CD14-positive monocyte (primary cell): Measurements from ENCODE around the gene SYNDIG1. TPM values are rescaled to one million over a fixed set of nuclear protein-coding genes. Genes with fewer than 3 reads are reported as not detected.

Experiments used
- DNase-seq, 3 donors: peaks; one replicate each; pipeline ENCODE4 v3.0.0-alpha.2; 2011 to 2022
- H2AFZ ChIP-seq: 2 replicates; pipeline ENCODE4 v1.6.0; 2012; ENCODE audit warnings: mild to moderate bottlenecking, low read depth, low read length, inconsistent platforms; ENCODE audit not compliant: insufficient read depth, poor library complexity, severe bottlenecking
- H3K27ac ChIP-seq, 2 donors: 1 replicate in 1 of 2; 2 replicates in 1 of 2; pipeline ENCODE4 v1.5.1; 2012 to 2013; ENCODE audit warnings: low read length in 2 of 2, control low read depth in 1 of 2, inconsistent platforms in 1 of 2, low read depth in 1 of 2, mild to moderate bottlenecking in 1 of 2
- H3K27me3 ChIP-seq, 2 donors: one replicate each; pipeline versions ENCODE4 v1.6.0 to v1.6.1; 2011 to 2013; ENCODE audit warnings: low read length in 2 of 2; ENCODE audit not compliant: control insufficient read depth in 2 of 2, insufficient read depth in 2 of 2
- H3K36me3 ChIP-seq, 2 donors: replicated peaks in 1 of 2; 1 replicate in 1 of 2; 2 replicates in 1 of 2; pipeline versions ENCODE4 v1.5.1 to v1.6.1; 2012 to 2013; ENCODE audit warnings: low read length in 2 of 2, control low read depth in 1 of 2, inconsistent platforms in 1 of 2, mild to moderate bottlenecking in 1 of 2; ENCODE audit not compliant: insufficient read depth in 2 of 2, control insufficient read depth in 1 of 2
- H3K4me1 ChIP-seq, 2 donors: 1 replicate in 1 of 2; 2 replicates in 1 of 2; pipeline versions ENCODE4 v1.5.1 to v1.6.1; 2012 to 2013; ENCODE audit warnings: low read length in 2 of 2, control low read depth in 1 of 2, inconsistent platforms in 1 of 2, mild to moderate bottlenecking in 1 of 2, moderate library complexity in 1 of 2; ENCODE audit not compliant: insufficient read depth in 2 of 2, control insufficient read depth in 1 of 2
- H3K4me2 ChIP-seq: replicated peaks from 2 replicates; pipeline ENCODE3; 2012; ENCODE audit warnings: low read length, moderate library complexity, mild to moderate bottlenecking; ENCODE audit not compliant: poor library complexity, severe bottlenecking; ENCODE audit errors: extremely low read depth
- H3K4me3 ChIP-seq, 3 experiments: fragments of 200-600 bp in 1 of 3; sonication (generic) in 1 of 3; replicated peaks in 1 of 3; 1 replicate in 2 of 3; 2 replicates in 1 of 3; pipeline ENCODE4 v1.5.1; 2011 to 2013; ENCODE audit warnings: low read length in 3 of 3, mild to moderate bottlenecking in 3 of 3, control low read depth in 2 of 3, low read depth in 2 of 3, inconsistent platforms in 1 of 3, moderate library complexity in 1 of 3
- H3K79me2 ChIP-seq: 2 replicates; pipeline ENCODE4 v1.6.0; 2012; ENCODE audit warnings: mild to moderate bottlenecking, control low read depth, inconsistent platforms, low read length, moderate library complexity; ENCODE audit not compliant: insufficient read depth
- H3K9ac ChIP-seq: 2 replicates; pipeline ENCODE4 v1.6.0; 2017; ENCODE audit warnings: low read length, mild to moderate bottlenecking; ENCODE audit not compliant: insufficient read depth, poor library complexity, severe bottlenecking
- H3K9me3 ChIP-seq, 2 donors: replicated peaks in 1 of 2; 1 replicate in 1 of 2; 2 replicates in 1 of 2; pipeline versions ENCODE4 v1.5.1 to v1.6.1; 2012 to 2013; ENCODE audit warnings: low read length in 2 of 2, control low read depth in 1 of 2; ENCODE audit not compliant: control insufficient read depth in 1 of 2, insufficient read depth in 1 of 2
- H4K20me1 ChIP-seq: 2 replicates; pipeline ENCODE4 v1.6.0; 2012; ENCODE audit warnings: mild to moderate bottlenecking, low read length, control low read depth, moderate library complexity; ENCODE audit not compliant: insufficient read depth
- H3K27ac Mint-ChIP-seq, 7 donors: one replicate each; pipeline ENCODE4 v1.8.0; 2020; ENCODE audit warnings: mild to moderate bottlenecking in 7 of 7, mixed read lengths in 7 of 7, moderate library complexity in 6 of 7, inconsistent platforms in 2 of 7
- H3K27me3 Mint-ChIP-seq, 3 donors: one replicate each; pipeline ENCODE4 v1.8.0; 2021 to 2022; ENCODE audit warnings: low read depth in 3 of 3, mild to moderate bottlenecking in 3 of 3, mixed read lengths in 3 of 3, moderate library complexity in 3 of 3, inconsistent platforms in 1 of 3
- H3K36me3 Mint-ChIP-seq, 2 donors: one replicate each; pipeline ENCODE4 v1.8.0; 2020; ENCODE audit warnings: mixed read lengths in 2 of 2, inconsistent platforms in 1 of 2, mild to moderate bottlenecking in 1 of 2
- H3K4me1 Mint-ChIP-seq: one replicate; pipeline ENCODE4 v1.8.0; 2020; ENCODE audit warnings: mild to moderate bottlenecking, mixed read lengths
- H3K4me3 Mint-ChIP-seq, 2 donors: one replicate each; pipeline ENCODE4 v1.8.0; 2020; ENCODE audit warnings: mild to moderate bottlenecking in 2 of 2, mixed read lengths in 2 of 2, moderate library complexity in 1 of 2
- H3K9me3 Mint-ChIP-seq, 7 donors: one replicate each; pipeline ENCODE4 v1.8.0; 2020 to 2022; ENCODE audit warnings: mixed read lengths in 7 of 7, mild to moderate bottlenecking in 6 of 7, moderate library complexity in 6 of 7, inconsistent platforms in 2 of 7
- CTCF ChIP-seq: fragments of 200-600 bp; IDR thresholded peaks from one replicate; pipeline ENCODE4 v1.8.0; 2022; ENCODE audit warnings: antibody characterized with exemption, mild to moderate bottlenecking
- WGBS: methylation state at CpG from one replicate; pipeline ENCODE4 v1.1.5; 2013; ENCODE audit warnings: missing lambda C conversion rate; ENCODE audit not compliant: insufficient coverage; 5-methylcytosine and 5-hydroxymethylcytosine counted together
- intact Hi-C, 2 donors: fragments of 100-400 bp; cut with micrococcal nuclease; formaldehyde crosslinking; loops; one replicate each; pipeline versions ENCODE4 v1.15.0 to v1.15.1; 2023
- polyA plus RNA-seq, 3 donors: library from polyadenylated mRNA; depleted of rRNA in 1 of 3; unstranded in 2 of 3; stranded (reverse) in 1 of 3; fragments of 300-500 nt in 2 of 3; fragments of >200 nt in 1 of 3; fragmentation: Illumina TruSeq in 2 of 3; gene quantifications; 1 replicate in 2 of 3; 2 replicates in 1 of 3; pipeline ENCODE4 v1.2.3, GENCODE V29; 2012 to 2021

The SYNDIG1 gene
- polyA plus RNA-seq, 3 donors: not detected

GRCh38 chr20:24422091-24422760 is 47.2 kb upstream of the SYNDIG1 start:
- no peaks in the 10 kb centered on the region for H3K36me3 ChIP-seq
- no peaks in the 10 kb centered on the region for H3K36me3 Mint-ChIP-seq
- H3K9me3 Mint-ChIP-seq: peaks cover 0 to 5% (median 1%) of the 10 kb centered on the region in 7 donors
- intact Hi-C loops: no loop called here
- H3K4me1 ChIP-seq: no peaks in the 10 kb centered on the region
- no peaks in the 10 kb centered on the region for H3K27me3 ChIP-seq
- peaks cover 0 to 2% (median 0%) of the 10 kb centered on the region in 3 donors for H3K27me3 Mint-ChIP-seq
- no peak overlapping the region for H2AFZ ChIP-seq
- TF ChIP-seq CTCF: no peak
- no peaks in the 10 kb centered on the region for H4K20me1 ChIP-seq
- peaks cover 0 to 4% of the 10 kb centered on the region in 2 donors for H3K9me3 ChIP-seq
- 95% methylated on average over 7 of the region's 14 CpGs for WGBS
- no peak overlapping the region for H3K27ac ChIP-seq
- no peak overlapping the region for H3K4me2 ChIP-seq
- H3K27ac Mint-ChIP-seq: no peak overlapping the region
- no peak for DNase-seq
- H3K79me2 ChIP-seq: no peaks in the 10 kb centered on the region
- H3K4me3 ChIP-seq: no peak overlapping the region
- no peak overlapping the region for H3K4me3 Mint-ChIP-seq
- no peak overlapping the region for H3K9ac ChIP-seq
- H3K4me1 Mint-ChIP-seq: no peaks in the 10 kb centered on the region

- H3K27ac Mint-ChIP-seq: no peak overlapping the region
- 78% methylated on average over 7 of the region's 11 CpGs for whole genome bisulfite sequencing
- Histone ChIP-seq H3K9me3 (no peaks in the 10 kb centered on the region), H3K4me2 (no peak overlapping the region), H3K4me1 (no peaks in the 10 kb centered on the region), H3K4me3 (no peak overlapping the region), H3K9ac (no peak overlapping the region), H3K36me3 (no peaks in the 10 kb centered on the region), H3K27ac (no peak overlapping the region), H3K79me2 (no peaks in the 10 kb centered on the region), H2AFZ (no peak overlapping the region), H4K20me1 (no peaks in the 10 kb centered on the region), H3K27me3 (no peaks in the 10 kb centered on the region)
- H3K4me3 Mint-ChIP-seq: no peak overlapping the region
- H3K9me3 Mint-ChIP-seq: peaks cover 0 to 5% (median 0%) of the 10 kb centered on the region in 7 donors
- H3K4me1 Mint-ChIP-seq: no peaks in the 10 kb centered on the region
- DNase-seq: no peak
- H3K36me3 Mint-ChIP-seq: no peaks in the 10 kb centered on the region
- peaks cover 0 to 2% (median 2%) of the 10 kb centered on the region in 3 donors for H3K27me3 Mint-ChIP-seq
- intact Hi-C loops: no loop called here
- TF ChIP-seq CTCF: no peak
Observed at GRCh38 chr20:24423390-24424313, 45.8 kb upstream of the SYNDIG1 start.
